Fibroblast of the aortic adventitia (primary cell): Measurements from ENCODE around the gene CD180. TPM values are rescaled to one million over a fixed set of nuclear protein-coding genes. Genes with fewer than 3 reads are reported as not detected.

Experiments used
- DNase-seq: peaks from one replicate; pipeline ENCODE4 v3.0.0-alpha.2; 2010; ENCODE audit warnings: low read depth
- H3K4me3 ChIP-seq: 2 replicates; pipeline ENCODE4 v1.5.1; 2011; ENCODE audit warnings: low read depth, mild to moderate bottlenecking, control low read depth, low read length, moderate library complexity
- total RNA-seq: library from RNA; depleted of rRNA; stranded (reverse); fragments of >200 nt; gene quantifications from 2 replicates; pipeline ENCODE4 v1.2.3, GENCODE V29; 2012; ENCODE audit warnings: low replicate concordance
- TF ChIP-seq, protein P1 (sequence below): IDR thresholded peaks from 2 replicates; pipeline ENCODE4 v1.5.1; 2011; ENCODE audit warnings: mild to moderate bottlenecking, low read length, control low read depth, inconsistent platforms; ENCODE audit not compliant: insufficient read depth

The CD180 gene
- total RNA-seq, 1 donor: 0.09 TPM

- TF ChIP-seq, protein P1, sequence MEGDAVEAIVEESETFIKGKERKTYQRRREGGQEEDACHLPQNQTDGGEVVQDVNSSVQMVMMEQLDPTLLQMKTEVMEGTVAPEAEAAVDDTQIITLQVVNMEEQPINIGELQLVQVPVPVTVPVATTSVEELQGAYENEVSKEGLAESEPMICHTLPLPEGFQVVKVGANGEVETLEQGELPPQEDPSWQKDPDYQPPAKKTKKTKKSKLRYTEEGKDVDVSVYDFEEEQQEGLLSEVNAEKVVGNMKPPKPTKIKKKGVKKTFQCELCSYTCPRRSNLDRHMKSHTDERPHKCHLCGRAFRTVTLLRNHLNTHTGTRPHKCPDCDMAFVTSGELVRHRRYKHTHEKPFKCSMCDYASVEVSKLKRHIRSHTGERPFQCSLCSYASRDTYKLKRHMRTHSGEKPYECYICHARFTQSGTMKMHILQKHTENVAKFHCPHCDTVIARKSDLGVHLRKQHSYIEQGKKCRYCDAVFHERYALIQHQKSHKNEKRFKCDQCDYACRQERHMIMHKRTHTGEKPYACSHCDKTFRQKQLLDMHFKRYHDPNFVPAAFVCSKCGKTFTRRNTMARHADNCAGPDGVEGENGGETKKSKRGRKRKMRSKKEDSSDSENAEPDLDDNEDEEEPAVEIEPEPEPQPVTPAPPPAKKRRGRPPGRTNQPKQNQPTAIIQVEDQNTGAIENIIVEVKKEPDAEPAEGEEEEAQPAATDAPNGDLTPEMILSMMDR: no peak
- DNase-seq: peak; percentile 72
- H3K4me3 ChIP-seq: no peak overlapping the region
Measured at GRCh38 chr5:67182301-67182790, 14.3 kb downstream of the CD180 start.

- DNase-seq: no peak
- TF ChIP-seq, protein P1: no peak
- H3K4me3 ChIP-seq: no peak overlapping the region
Measured at GRCh38 chr5:67181648-67182221, 14.9 kb downstream of the CD180 start.

GRCh38 chr5:67179697-67180361 is 16.8 kb downstream of the CD180 start:
- DNase-seq: no peak
- TF ChIP-seq, protein P1: no peak
- no peak overlapping the region for H3K4me3 ChIP-seq

DNA sequence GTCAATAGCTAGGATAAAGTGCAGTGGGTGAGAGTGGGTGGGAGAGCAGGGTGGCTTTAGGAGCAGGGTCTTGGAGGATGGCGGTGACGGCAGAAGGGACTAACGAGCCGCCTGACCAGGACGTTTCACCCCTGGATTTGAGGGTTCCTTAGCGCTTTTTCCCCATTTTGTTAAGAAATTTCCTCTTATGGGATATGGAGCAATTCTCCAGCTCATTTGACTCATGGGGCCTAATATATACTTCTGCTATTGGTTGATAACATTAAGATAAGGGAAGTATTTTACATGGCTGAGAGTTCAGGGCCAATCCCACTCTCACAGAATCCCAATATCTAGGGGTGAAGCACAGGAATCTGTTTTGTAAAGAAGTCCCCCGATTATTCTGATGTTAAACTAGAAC is 17.6 kb downstream of the CD180 start:
- DNase-seq: no peak
- no peak overlapping the region for H3K4me3 ChIP-seq
- TF ChIP-seq, protein P1: no peak

DNA sequence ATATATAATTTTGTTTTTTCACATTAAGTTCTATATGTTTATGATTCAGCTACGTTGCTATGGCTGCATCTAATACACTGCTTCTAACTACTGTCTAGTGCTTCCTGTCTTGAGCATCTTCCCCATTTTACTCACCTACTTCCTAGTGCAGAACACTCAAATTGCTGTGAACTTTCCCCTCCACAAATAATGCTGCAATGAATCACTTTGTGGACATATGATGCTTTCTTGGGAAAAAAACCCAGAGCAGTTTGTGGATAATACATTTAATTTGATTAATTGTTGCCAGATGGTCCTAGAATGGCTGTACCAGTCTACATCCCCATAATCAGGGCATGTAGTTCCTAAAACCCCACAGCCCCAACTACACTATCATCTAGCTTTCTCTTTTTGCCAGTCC is 18.5 kb downstream of the CD180 start:
- TF ChIP-seq, protein P1: no peak
- no peak for DNase-seq

DNA sequence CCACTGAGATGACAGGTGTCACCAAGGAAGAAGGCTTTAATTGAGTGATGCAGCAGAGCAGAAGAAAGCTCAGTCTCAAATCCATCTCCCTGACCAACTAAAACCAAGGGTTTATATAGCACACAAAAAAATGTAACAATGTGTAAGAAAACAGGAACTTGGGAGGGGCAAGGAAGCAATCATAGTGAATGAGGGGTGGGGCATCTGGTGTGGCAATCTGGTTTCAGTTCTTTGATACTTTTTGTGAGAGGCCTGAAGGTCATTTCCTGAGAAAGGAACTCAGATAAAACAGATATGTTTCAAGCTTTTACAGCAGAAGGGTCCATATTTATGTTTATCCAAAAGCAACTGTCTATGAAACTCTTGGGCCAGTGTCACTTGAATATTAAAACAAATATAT is 19.7 kb downstream of the CD180 start:
- DNase-seq: no peak
- TF ChIP-seq, protein P1: no peak

More for the DNA sequence above, 18.5 kb downstream of the CD180 start:
- H3K4me3 ChIP-seq: no peak overlapping the region

More for the DNA sequence above, 19.7 kb downstream of the CD180 start:
- H3K4me3 ChIP-seq: no peak overlapping the region
